HepG2 (cell line): Measurements from ENCODE around the gene CEBPE. TPM values are rescaled to one million over a fixed set of nuclear protein-coding genes. Genes with fewer than 3 reads are reported as not detected.

ENCODE experiments used
- ARID3A ChIP-seq: IDR thresholded peaks from 2 replicates; pipeline ENCODE4 v1.6.1; 2012; ENCODE audit warnings: low read depth, low read length, improper control_type of control experiment
- CEBPZ ChIP-seq: IDR thresholded peaks from 2 replicates; pipeline ENCODE4 v1.6.1; 2012; ENCODE audit warnings: low read length, improper control_type of control experiment
- DPF2 ChIP-seq: sonication (generic); formaldehyde crosslinking; IDR thresholded peaks from 2 replicates; pipeline ENCODE4 v1.4.0; 2020; ENCODE audit warnings: mild to moderate bottlenecking, low read depth, missing genetic modification reagents, borderline replicate concordance
- HNRNPLL ChIP-seq: fragments of 200-400 bp; formaldehyde crosslinking; IDR thresholded peaks from 2 replicates; pipeline ENCODE4 v1.6.1; 2017; ENCODE audit warnings: mild to moderate bottlenecking, low read depth, low read length; ENCODE audit not compliant: poor library complexity, severe bottlenecking
- MTF1 ChIP-seq: sonication (generic); formaldehyde crosslinking; IDR thresholded peaks from 2 replicates; pipeline ENCODE4 v1.5.0; 2020; ENCODE audit warnings: missing genetic modification reagents
- PHF20 ChIP-seq: sonication (generic); formaldehyde crosslinking; IDR thresholded peaks from 2 replicates; pipeline ENCODE4 v1.5.0; 2020; ENCODE audit warnings: mild to moderate bottlenecking, missing genetic modification reagents
- RFX3 ChIP-seq: IDR thresholded peaks from 2 replicates; pipeline ENCODE4 v1.6.1; 2016; ENCODE audit warnings: missing biosample characterization, missing genetic modification reagents
- SMAD9 ChIP-seq: sonication (generic); formaldehyde crosslinking; IDR thresholded peaks from 2 replicates; pipeline ENCODE4 v1.5.1; 2020; ENCODE audit warnings: mild to moderate bottlenecking, missing genetic modification reagents
- ZFP90 ChIP-seq: sonication (generic); formaldehyde crosslinking; IDR thresholded peaks from 2 replicates; pipeline ENCODE4 v1.8.0; 2022; ENCODE audit warnings: missing genetic modification reagents, mild to moderate bottlenecking, inconsistent platforms, borderline replicate concordance
- ZNF121 ChIP-seq: sonication (generic); formaldehyde crosslinking; IDR thresholded peaks from 2 replicates; pipeline ENCODE4 v1.5.0; 2020; ENCODE audit warnings: mild to moderate bottlenecking, missing genetic modification reagents
- ZNF142 ChIP-seq: sonication (generic); formaldehyde crosslinking; IDR thresholded peaks from 2 replicates; pipeline ENCODE4 v1.4.0; 2020; ENCODE audit warnings: missing genetic modification reagents
- ZNF362 ChIP-seq: sonication (generic); formaldehyde crosslinking; IDR thresholded peaks from 2 replicates; pipeline ENCODE4 v1.4.0; 2020; ENCODE audit warnings: missing genetic modification reagents, mild to moderate bottlenecking, borderline replicate concordance
- ZNF589 ChIP-seq: sonication (generic); formaldehyde crosslinking; conservative IDR thresholded peaks from 2 replicates; pipeline ENCODE4 v1.8.0; 2022; ENCODE audit warnings: mild to moderate bottlenecking, moderate library complexity, missing genetic modification reagents
- ZNF749 ChIP-seq: sonication (generic); formaldehyde crosslinking; IDR thresholded peaks from 2 replicates; pipeline ENCODE4 v1.8.0; 2022; ENCODE audit warnings: mild to moderate bottlenecking, missing genetic modification reagents, moderate library complexity, borderline replicate concordance
- ZNF784 ChIP-seq: sonication (generic); formaldehyde crosslinking; IDR thresholded peaks from 2 replicates; pipeline ENCODE4 v1.5.1; 2020; ENCODE audit warnings: missing genetic modification reagents, mild to moderate bottlenecking, borderline replicate concordance
- polyA plus RNA-seq, 8 experiments: library from polyadenylated mRNA; depleted of rRNA in 3 of 8; stranded (reverse) in 7 of 8; unstranded in 1 of 8; fragments of >200 nt; fragmentation: Illumina TruSeq in 4 of 8; extraction: Trizol in 4 of 8; gene quantifications; 2 replicates each; pipeline versions ENCODE4 v1.2.1 to v1.2.3, GENCODE V29; 2011 to 2016; ENCODE audit warnings: low read depth in 4 of 8, missing spikeins in 1 of 8, mixed read lengths in 1 of 8; ENCODE audit not compliant: insufficient read depth in 1 of 8
- total RNA-seq, 5 experiments: library from RNA; depleted of rRNA; stranded (reverse); fragments of >200 nt; fragmentation: Illumina TruSeq; extraction: Trizol; gene quantifications; 2 replicates each; pipeline ENCODE4 v1.2.3, GENCODE V29; 2016; ENCODE audit warnings: low read depth in 1 of 5

The CEBPE gene
- total and polyA plus RNA-seq, 2 of the 13 experiments (the other 11 are each of a cell fraction or from before 2014, with no cell fraction given) = 0.09 to 0.11 TPM

GRCh38 chr14:23068789-23069412, 50.2 kb downstream of the CEBPE start (continued):
- TF ChIP-seq ARID3A (peak; percentile 58; the same call in 1 of the 2 replicates), RFX3 (CRISPR knock-in tag) (no peak), ZNF121 (no peak), CEBPZ (no peak), ZNF142 (CRISPR knock-in tag) (no peak; the same call in 1 of the 2 replicates), SMAD9 (CRISPR knock-in tag) (no peak), PHF20 (no peak), ZFP90 (CRISPR knock-in tag) (peak; percentile 91; the same call in 1 of the 2 replicates), HNRNPLL (no peak), ZNF784 (CRISPR knock-in tag) (no peak), DPF2 (CRISPR knock-in tag) (no peak), ZNF589 (0 out of 2 replicates have a peak, but pooled peaks have one; percentile 37), ZNF362 (CRISPR knock-in tag) (no peak), ZNF749 (CRISPR knock-in tag) (peak; percentile 43; the same call in 1 of the 2 replicates), MTF1 (CRISPR knock-in tag) (no peak)
